Measurements from ENCODE around the gene RASSF5. TPM values are rescaled to one million over a fixed set of nuclear protein-coding genes. Genes with fewer than 3 reads are reported as not detected.

RASSF5 gene
- total and polyA plus RNA-seq, 2 of the 13 experiments (the other 11 are each of a cell fraction or from before 2014, with no cell fraction given) = 0.18 to 0.40 TPM

GRCh38 chr1:206556047-206556749 lies 48.9 kb downstream of the RASSF5 start (continued):
- TF ChIP-seq NFAT5 (CRISPR knock-in tag; IDR thresholded peaks at IDR 0.05) (no peak), ZNF670 (CRISPR knock-in tag; IDR thresholded peaks at IDR 0.05; ENCODE audit: borderline replicate concordance) (peak; percentile 63; the same call in 1 of the 2 replicates), ZNF639 (CRISPR knock-in tag; conservative IDR thresholded peaks at IDR 0.05) (no peak), RORA (CRISPR knock-in tag; IDR thresholded peaks at IDR 0.05) (no peak), ZNF644 (CRISPR knock-in tag; IDR thresholded peaks at IDR 0.05; ENCODE audit: low read depth) (0 out of 2 replicates have a peak, but pooled peaks have one; percentile 28), ZEB1 (IDR thresholded peaks at IDR 0.05; ENCODE audit: insufficient replicate concordance, low read depth) (no peak), KLF9 (CRISPR knock-in tag; IDR thresholded peaks at IDR 0.05; ENCODE audit: low read depth) (no peak), MXD3 (CRISPR knock-in tag; IDR thresholded peaks at IDR 0.05) (no peak), THAP7 (CRISPR knock-in tag; IDR thresholded peaks at IDR 0.05) (no peak), ZNF501 (CRISPR knock-in tag; IDR thresholded peaks at IDR 0.05) (no peak), ZNF629 (CRISPR knock-in tag; conservative IDR thresholded peaks at IDR 0.05) (no peak), NR2F2 (IDR thresholded peaks at IDR 0.05; ENCODE audit: borderline replicate concordance, low read depth) (peak; percentile 41; the same call in 1 of the 2 replicates), ZNF549 (CRISPR knock-in tag; IDR thresholded peaks at IDR 0.05) (no peak), ZSCAN22 (CRISPR knock-in tag; IDR thresholded peaks at IDR 0.05) (no peak), FOXM1 (CRISPR knock-in tag; IDR thresholded peaks at IDR 0.05) (no peak), ZNF274 (CRISPR knock-in tag; IDR thresholded peaks at IDR 0.05) (no peak), MZF1 (CRISPR knock-in tag; IDR thresholded peaks at IDR 0.05; ENCODE audit: borderline replicate concordance) (no peak), RBAK (CRISPR knock-in tag; IDR thresholded peaks at IDR 0.05) (no peak), KDM3A (CRISPR knock-in tag; IDR thresholded peaks at IDR 0.05; ENCODE audit: low read depth) (no peak), TBL1XR1 (IDR thresholded peaks at IDR 0.05; ENCODE audit: borderline replicate concordance, low read length, partially characterized antibody) (no peak), ZNF44 (CRISPR knock-in tag; IDR thresholded peaks at IDR 0.05) (no peak), SNAI1 (CRISPR knock-in tag; IDR thresholded peaks at IDR 0.05; ENCODE audit: borderline replicate concordance) (no peak), E2F2 (CRISPR knock-in tag; IDR thresholded peaks at IDR 0.05; ENCODE audit: borderline replicate concordance) (no peak)
